ENCODE measurements around the gene THAP9.

THAP9 gene

GRCh38 chr4:82965763-82966162 is 65.2 kb downstream of the THAP9 start:
- DNase-seq: no peak

- DNase-seq: no peak
These were observed 68.4 kb downstream of the THAP9 start for GRCh38 chr4:82968972-82969371.

GRCh38 chr4:82969414-82969813 is 68.9 kb downstream of the THAP9 start:
- no peak for DNase-seq
